PC-3 (cell line): ENCODE results near the gene CNDP1. TPM values are rescaled to one million over a fixed set of nuclear protein-coding genes. Genes with fewer than 3 reads are reported as not detected.

Source experiments
- ATAC-seq: fragments of 200-7000 bp; cut with Tn5 transposase; 2 replicates; pipeline ENCODE4 v1.9.1; 2020; ENCODE audit warnings: mild to moderate bottlenecking, moderate library complexity
- BruUV-seq: library from RNA; stranded (reverse); fragments of 400-500 nt; replicated peaks from 2 replicates; lab custom pipeline; 2021; lab: Mats Ljungman, UMichigan
- CTCF ChIA-PET: fragments of 300-600 bp; sonication (Branson Sonifier 250); formaldehyde crosslinking; loops from one replicate; lab custom pipeline; 2022; ENCODE audit warnings: antibody characterized with exemption; lab: Charles Lee
- POLR2A ChIA-PET: fragments of 300-600 bp; sonication (Branson Sonifier 250); formaldehyde crosslinking; loops from one replicate; lab custom pipeline; 2022; ENCODE audit warnings: antibody characterized with exemption; ENCODE audit not compliant: unreplicated experiment; lab: Charles Lee
- DNase-seq: peaks from one replicate; pipeline ENCODE4 v3.0.0-alpha.2; 2015
- H2AFZ ChIP-seq: fragments of 300-600 bp; sonication (generic); 2 replicates; pipeline ENCODE4 v1.6.0; 2016; ENCODE audit warnings: antibody characterized with exemption, low read length
- H3F3A ChIP-seq: fragments of 300-600 bp; sonication (generic); one replicate; pipeline ENCODE4 v1.6.0; 2017; ENCODE audit warnings: antibody characterized with exemption, low read length, control low read depth, mild to moderate bottlenecking; ENCODE audit not compliant: unreplicated experiment
- H3K27ac ChIP-seq: fragments of 300-600 bp; sonication (generic); 2 replicates; pipeline ENCODE4 v1.5.1; 2016; ENCODE audit warnings: mild to moderate bottlenecking, low read length
- H3K27me3 ChIP-seq: fragments of 300-600 bp; sonication (generic); 2 replicates; pipeline ENCODE4 v1.6.1; 2016; ENCODE audit warnings: low read length, mixed read lengths
- H3K36me3 ChIP-seq: fragments of 300-600 bp; sonication (generic); 2 replicates; pipeline ENCODE4 v1.6.1; 2016; ENCODE audit warnings: low read depth, mixed run types, low read length, mixed read lengths
- H3K4me1 ChIP-seq: fragments of 300-600 bp; sonication (generic); 2 replicates; pipeline ENCODE4 v1.5.1; 2016; ENCODE audit warnings: low read length; ENCODE audit not compliant: insufficient read depth
- H3K4me2 ChIP-seq: fragments of 300-600 bp; sonication (generic); 2 replicates; pipeline ENCODE4 v1.6.0; 2016; ENCODE audit warnings: low read length
- H3K4me3 ChIP-seq: fragments of 300-600 bp; sonication (generic); 2 replicates; pipeline ENCODE4 v1.5.1; 2016; ENCODE audit warnings: mild to moderate bottlenecking, low read length, mixed read lengths
- H3K79me2 ChIP-seq: fragments of 300-600 bp; sonication (generic); 2 replicates; pipeline ENCODE4 v1.6.1; 2017; ENCODE audit warnings: low read length, mixed read lengths
- H3K9ac ChIP-seq: fragments of 300-600 bp; sonication (generic); 2 replicates; pipeline ENCODE4 v1.6.0; 2016; ENCODE audit warnings: mild to moderate bottlenecking, low read length
- H3K9me2 ChIP-seq: fragments of 300-600 bp; sonication (generic); replicated peaks from 2 replicates; pipeline ENCODE4 v1.6.1; 2016; ENCODE audit warnings: mixed run types, low read length, mixed read lengths
- H3K9me3 ChIP-seq: fragments of 300-600 bp; sonication (generic); 2 replicates; pipeline ENCODE4 v1.6.1; 2016; ENCODE audit warnings: low read length, mixed read lengths
- H4K20me1 ChIP-seq: fragments of 300-600 bp; sonication (generic); 2 replicates; pipeline ENCODE4 v1.6.1; 2016; ENCODE audit warnings: low read length, mixed read lengths
- EZH2 ChIP-seq: fragments of 300-600 bp; sonication (generic); IDR thresholded peaks from one replicate; pipeline ENCODE4 v1.6.1; 2017; ENCODE audit warnings: antibody characterized with exemption, mild to moderate bottlenecking, low read length; ENCODE audit not compliant: unreplicated experiment
- EZH2phosphoT487 ChIP-seq: fragments of 300-600 bp; sonication (generic); IDR thresholded peaks from 2 replicates; pipeline ENCODE4 v1.6.1; 2018; ENCODE audit warnings: mild to moderate bottlenecking, antibody characterized with exemption, low read length, borderline replicate concordance
- intact Hi-C: fragments of 100-400 bp; cut with micrococcal nuclease; formaldehyde crosslinking; loops from 2 replicates; pipeline ENCODE4 v1.9.0; 2023
- total RNA-seq: library from RNA; depleted of rRNA; stranded (reverse); fragments of >200 nt; gene quantifications from 2 replicates; pipeline ENCODE4 v1.2.3, GENCODE V29; 2014
- TF ChIP-seq, protein P1 (sequence below): fragments of 300-600 bp; sonication (generic); conservative IDR thresholded peaks from 2 replicates; pipeline ENCODE4 v1.5.1; 2017; ENCODE audit warnings: antibody characterized with exemption, low read depth, mild to moderate bottlenecking, low read length

Gene CNDP1
- total RNA-seq, 1 experiment from 2014 or later = not detected

DNA sequence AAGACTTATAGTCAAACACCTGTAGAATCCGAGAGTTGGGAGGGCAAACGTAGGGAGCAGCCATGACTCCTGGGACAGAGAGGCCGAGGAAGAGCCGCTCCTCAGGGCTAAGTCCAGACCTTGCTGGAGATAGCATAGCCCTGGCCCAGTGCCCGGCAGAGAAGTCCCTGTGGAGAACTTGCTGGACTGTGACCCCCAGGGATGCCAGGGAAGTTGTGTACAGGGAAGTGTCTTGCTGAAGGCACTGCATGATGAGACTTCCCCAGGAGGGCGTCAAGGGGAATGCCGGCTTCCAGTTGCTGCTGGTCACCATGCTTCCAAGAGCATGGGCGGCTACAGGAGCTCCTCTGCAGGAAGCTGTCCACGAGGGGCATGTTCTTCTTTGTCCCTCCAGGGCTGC is 8.6 kb upstream of the CNDP1 start:
- Histone ChIP-seq H3K79me2 (no peaks in the 10 kb centered on the region), H3K36me3 (no peaks in the 10 kb centered on the region), H3K9me2 (no peaks in the 10 kb centered on the region), H3K4me1 (no peaks in the 10 kb centered on the region), H3K9ac (no peak overlapping the region), H3K27me3 (0 out of 2 replicates have a peak, but pooled peaks cover 4% of the 10 kb centered on the region), H3K4me2 (no peak overlapping the region), H3K27ac (no peak overlapping the region), H2AFZ (no peak overlapping the region), H3F3A (no peaks in the 10 kb centered on the region), H3K4me3 (no peak overlapping the region), H3K9me3 (0 out of 2 replicates have a peak, but pooled peaks cover 8% of the 10 kb centered on the region), H4K20me1 (no peaks in the 10 kb centered on the region)
- intact Hi-C loops = no loop called here
- CTCF ChIA-PET = no interaction called here
- BruUV-seq = no TSS peak
- TF ChIP-seq EZH2phosphoT487 = no peak
- TF ChIP-seq EZH2 = no peak
- TF ChIP-seq, protein P1, sequence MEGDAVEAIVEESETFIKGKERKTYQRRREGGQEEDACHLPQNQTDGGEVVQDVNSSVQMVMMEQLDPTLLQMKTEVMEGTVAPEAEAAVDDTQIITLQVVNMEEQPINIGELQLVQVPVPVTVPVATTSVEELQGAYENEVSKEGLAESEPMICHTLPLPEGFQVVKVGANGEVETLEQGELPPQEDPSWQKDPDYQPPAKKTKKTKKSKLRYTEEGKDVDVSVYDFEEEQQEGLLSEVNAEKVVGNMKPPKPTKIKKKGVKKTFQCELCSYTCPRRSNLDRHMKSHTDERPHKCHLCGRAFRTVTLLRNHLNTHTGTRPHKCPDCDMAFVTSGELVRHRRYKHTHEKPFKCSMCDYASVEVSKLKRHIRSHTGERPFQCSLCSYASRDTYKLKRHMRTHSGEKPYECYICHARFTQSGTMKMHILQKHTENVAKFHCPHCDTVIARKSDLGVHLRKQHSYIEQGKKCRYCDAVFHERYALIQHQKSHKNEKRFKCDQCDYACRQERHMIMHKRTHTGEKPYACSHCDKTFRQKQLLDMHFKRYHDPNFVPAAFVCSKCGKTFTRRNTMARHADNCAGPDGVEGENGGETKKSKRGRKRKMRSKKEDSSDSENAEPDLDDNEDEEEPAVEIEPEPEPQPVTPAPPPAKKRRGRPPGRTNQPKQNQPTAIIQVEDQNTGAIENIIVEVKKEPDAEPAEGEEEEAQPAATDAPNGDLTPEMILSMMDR = no peak
- DNase-seq = no peak
- POLR2A ChIA-PET = no interaction called here
- no peak for ATAC-seq

DNA sequence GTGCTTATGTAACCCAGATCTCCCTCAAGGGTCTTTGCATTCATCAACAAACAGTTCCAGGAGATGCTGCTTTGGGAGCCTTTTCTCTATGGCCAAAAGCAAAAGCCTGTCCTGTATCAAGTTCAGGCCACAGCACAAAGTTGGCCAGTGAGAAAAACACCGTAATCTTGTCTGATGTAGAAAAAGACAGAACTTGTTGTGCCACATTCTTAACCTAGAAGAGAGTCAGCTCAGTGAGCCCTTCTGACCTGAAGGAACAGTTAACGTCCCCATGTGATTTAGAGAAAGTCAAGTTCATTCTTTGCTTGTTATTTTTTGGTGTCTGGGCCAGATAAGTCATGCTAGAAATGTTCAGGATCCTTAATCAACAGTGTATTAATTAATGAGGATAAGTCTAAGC is 7.8 kb upstream of the CNDP1 start:
- POLR2A ChIA-PET = no interaction called here
- Histone ChIP-seq H3K9ac (no peak overlapping the region), H3K4me3 (no peak overlapping the region), H3K9me3 (0 out of 2 replicates have a peak, but pooled peaks cover 8% of the 10 kb centered on the region), H3K4me2 (no peak overlapping the region), H4K20me1 (no peaks in the 10 kb centered on the region), H3K9me2 (no peaks in the 10 kb centered on the region), H3K27me3 (peaks cover 8% of the 10 kb centered on the region; the same call in 1 of the 2 replicates), H3K27ac (no peak overlapping the region), H3F3A (no peaks in the 10 kb centered on the region), H2AFZ (no peak overlapping the region), H3K79me2 (no peaks in the 10 kb centered on the region), H3K36me3 (no peaks in the 10 kb centered on the region), H3K4me1 (no peaks in the 10 kb centered on the region)
- intact Hi-C loops = no loop called here
- ATAC-seq (no peak), DNase-seq (no peak)
- CTCF ChIA-PET = no interaction called here
- TF ChIP-seq, protein P1 = no peak
- TF ChIP-seq EZH2 = no peak
- TF ChIP-seq EZH2phosphoT487 = no peak
- no TSS peak for BruUV-seq

DNA sequence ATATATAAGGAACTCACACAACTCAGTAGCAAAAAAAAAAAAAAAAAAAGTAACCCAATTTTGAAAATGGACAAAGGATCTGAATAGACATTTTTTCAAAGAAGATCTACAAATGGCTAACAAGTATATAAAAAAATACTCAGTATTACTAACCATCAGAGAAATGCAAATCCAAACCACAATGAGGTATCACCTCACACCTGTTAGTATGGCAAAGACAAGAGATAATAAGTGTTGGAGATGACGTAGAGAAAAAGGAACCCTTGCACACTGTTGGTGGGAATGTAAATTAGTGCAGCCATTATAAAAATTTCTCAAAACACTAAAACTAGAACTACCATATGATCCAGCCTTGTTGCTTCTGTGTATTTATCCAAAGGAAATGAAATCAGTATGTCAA is 5.8 kb upstream of the CNDP1 start:
- no peak overlapping the region for H3K9ac ChIP-seq
- no peak overlapping the region for H3K4me3 ChIP-seq
- no peaks in the 10 kb centered on the region for H3F3A ChIP-seq
- no peak overlapping the region for H2AFZ ChIP-seq
- no peak overlapping the region for H3K27ac ChIP-seq
- peaks cover 12% of the 10 kb centered on the region; the same call in 1 of the 2 replicates for H3K27me3 ChIP-seq
- H3K36me3 ChIP-seq = no peaks in the 10 kb centered on the region
- TF ChIP-seq EZH2phosphoT487 (no peak), EZH2 (no peak)
- TF ChIP-seq, protein P1 = no peak
- intact Hi-C loops = no loop called here
- no peaks in the 10 kb centered on the region for H4K20me1 ChIP-seq
- DNase-seq (no peak), ATAC-seq (no peak)
- no peak overlapping the region for H3K4me2 ChIP-seq
- 0 out of 2 replicates have a peak, but pooled peaks cover 8% of the 10 kb centered on the region for H3K9me3 ChIP-seq
- no peaks in the 10 kb centered on the region for H3K79me2 ChIP-seq
- H3K4me1 ChIP-seq = no peaks in the 10 kb centered on the region
- H3K9me2 ChIP-seq = no peaks in the 10 kb centered on the region
- no TSS peak for BruUV-seq
- CTCF ChIA-PET = no interaction called here
- POLR2A ChIA-PET = no interaction called here
